RWPE2 (cell line): ENCODE results near the gene SEMA4D.
A peak's percentile ranks its signal among the peaks of the same experiment; 100 is the strongest.

Experiments used
- ATAC-seq: fragments of 200-7000 bp; cut with Tn5 transposase; 3 replicates; pipeline ENCODE4 v1.9.1; 2021; ENCODE audit warnings: low read depth
- DNase-seq: peaks from one replicate; pipeline ENCODE4 v3.0.0-alpha.2; 2020; ENCODE audit warnings: low spot score
- H3K27ac ChIP-seq: fragments of 450-650 bp; 2 replicates; pipeline ENCODE4 v1.5.1; 2017; ENCODE audit warnings: mild to moderate bottlenecking; ENCODE audit not compliant: poor library complexity, severe bottlenecking
- H3K27me3 ChIP-seq: fragments of 250-450 bp; sonication (Bioruptor Pico); 2 replicates; pipeline ENCODE4 v1.5.1; 2021; ENCODE audit warnings: mild to moderate bottlenecking, moderate library complexity; ENCODE audit not compliant: insufficient read depth, poor library complexity, severe bottlenecking
- H3K36me3 ChIP-seq: fragments of 250-450 bp; sonication (Bioruptor Pico); 2 replicates; pipeline ENCODE4 v1.5.1; 2020; ENCODE audit warnings: low read depth, mild to moderate bottlenecking, moderate library complexity
- H3K4me1 ChIP-seq: fragments of 250-450 bp; sonication (Bioruptor Pico); 2 replicates; pipeline ENCODE4 v1.5.1; 2021; ENCODE audit warnings: mild to moderate bottlenecking, moderate library complexity; ENCODE audit not compliant: insufficient read depth, poor library complexity, severe bottlenecking
- H3K4me3 ChIP-seq: fragments of 250-450 bp; sonication (Bioruptor Pico); 2 replicates; pipeline ENCODE4 v1.5.1; 2021; ENCODE audit warnings: mild to moderate bottlenecking, moderate library complexity; ENCODE audit not compliant: severe bottlenecking
- H3K9me3 ChIP-seq: fragments of 250-450 bp; sonication (Bioruptor Pico); 2 replicates; pipeline ENCODE4 v1.5.1; 2021; ENCODE audit warnings: mild to moderate bottlenecking, moderate library complexity; ENCODE audit not compliant: severe bottlenecking
- TF ChIP-seq, protein P1 (sequence below): fragments of 450-650 bp; IDR thresholded peaks from one replicate; pipeline ENCODE4 v1.5.1; 2017; ENCODE audit warnings: mild to moderate bottlenecking, moderate library complexity; ENCODE audit not compliant: poor library complexity, severe bottlenecking

SEMA4D gene

DNA sequence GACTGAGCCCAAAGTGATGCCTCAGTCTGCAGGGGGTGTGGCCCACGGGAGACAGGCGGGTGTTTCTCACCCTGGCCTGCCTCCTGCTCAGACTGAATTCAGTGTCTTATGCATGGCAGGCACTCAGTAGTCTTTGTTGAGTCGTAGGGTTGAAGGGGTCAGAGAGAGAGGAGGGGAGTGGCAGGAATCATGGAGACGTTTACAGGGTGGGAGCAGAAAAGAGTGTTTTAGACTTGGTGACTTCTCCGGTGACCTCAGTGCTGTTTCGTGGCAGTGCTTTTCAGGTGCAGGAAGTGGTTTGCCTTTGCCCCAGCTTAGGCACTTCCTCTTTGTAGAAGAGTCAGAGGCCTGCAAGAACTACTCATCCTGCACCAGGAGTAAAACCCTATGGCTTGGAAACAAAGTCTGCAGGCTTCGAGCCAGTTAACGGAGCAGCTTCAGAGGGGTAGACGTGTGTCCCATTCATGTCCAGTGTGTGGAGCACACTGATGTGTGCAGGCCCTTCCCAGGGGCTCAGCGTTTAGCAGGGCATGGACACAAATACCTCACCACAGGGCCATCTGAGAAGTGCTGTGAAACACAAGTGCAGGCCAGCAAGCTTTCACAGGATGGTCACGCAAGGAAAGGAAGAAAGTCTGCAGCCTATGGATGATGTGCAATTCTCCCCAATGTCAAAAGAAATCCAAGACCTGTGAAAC lies 24.5 kb upstream of the SEMA4D start:
- Histone ChIP-seq H3K4me1 (peaks cover 18% of the 10 kb centered on the region), H3K36me3 (no peaks in the 10 kb centered on the region), H3K9me3 (no peaks in the 10 kb centered on the region), H3K27me3 (no peaks in the 10 kb centered on the region), H3K4me3 (no peak overlapping the region), H3K27ac (no peak overlapping the region)
- ATAC-seq (no peak), DNase-seq (no peak)
- TF ChIP-seq, protein P1, sequence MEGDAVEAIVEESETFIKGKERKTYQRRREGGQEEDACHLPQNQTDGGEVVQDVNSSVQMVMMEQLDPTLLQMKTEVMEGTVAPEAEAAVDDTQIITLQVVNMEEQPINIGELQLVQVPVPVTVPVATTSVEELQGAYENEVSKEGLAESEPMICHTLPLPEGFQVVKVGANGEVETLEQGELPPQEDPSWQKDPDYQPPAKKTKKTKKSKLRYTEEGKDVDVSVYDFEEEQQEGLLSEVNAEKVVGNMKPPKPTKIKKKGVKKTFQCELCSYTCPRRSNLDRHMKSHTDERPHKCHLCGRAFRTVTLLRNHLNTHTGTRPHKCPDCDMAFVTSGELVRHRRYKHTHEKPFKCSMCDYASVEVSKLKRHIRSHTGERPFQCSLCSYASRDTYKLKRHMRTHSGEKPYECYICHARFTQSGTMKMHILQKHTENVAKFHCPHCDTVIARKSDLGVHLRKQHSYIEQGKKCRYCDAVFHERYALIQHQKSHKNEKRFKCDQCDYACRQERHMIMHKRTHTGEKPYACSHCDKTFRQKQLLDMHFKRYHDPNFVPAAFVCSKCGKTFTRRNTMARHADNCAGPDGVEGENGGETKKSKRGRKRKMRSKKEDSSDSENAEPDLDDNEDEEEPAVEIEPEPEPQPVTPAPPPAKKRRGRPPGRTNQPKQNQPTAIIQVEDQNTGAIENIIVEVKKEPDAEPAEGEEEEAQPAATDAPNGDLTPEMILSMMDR: no peak

DNA sequence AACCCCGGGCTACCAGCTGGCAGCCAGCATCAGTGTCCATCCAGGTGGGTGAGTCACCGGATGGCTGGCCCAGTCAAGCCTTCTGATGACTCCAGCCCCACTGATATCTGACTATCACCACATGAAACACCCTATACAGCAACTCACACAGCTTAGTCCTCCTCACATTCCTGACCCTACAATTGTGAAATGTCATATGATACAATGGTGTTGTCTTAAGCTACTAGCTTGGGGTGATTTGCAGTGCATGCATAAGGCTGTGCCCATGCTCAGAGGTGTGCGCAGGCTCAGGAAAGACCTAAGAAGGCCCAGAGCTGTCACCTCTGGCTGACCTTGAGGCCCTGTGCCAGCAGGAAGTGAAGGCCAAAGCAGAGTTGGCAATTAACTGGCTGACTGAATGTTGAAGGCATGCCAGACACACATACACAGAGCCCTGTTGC lies 21.5 kb upstream of the SEMA4D start:
- peak; percentile 79 for DNase-seq
- H3K27ac ChIP-seq: peak overlapping the region; percentile 47
- peak; percentile 97 for ATAC-seq

DNA sequence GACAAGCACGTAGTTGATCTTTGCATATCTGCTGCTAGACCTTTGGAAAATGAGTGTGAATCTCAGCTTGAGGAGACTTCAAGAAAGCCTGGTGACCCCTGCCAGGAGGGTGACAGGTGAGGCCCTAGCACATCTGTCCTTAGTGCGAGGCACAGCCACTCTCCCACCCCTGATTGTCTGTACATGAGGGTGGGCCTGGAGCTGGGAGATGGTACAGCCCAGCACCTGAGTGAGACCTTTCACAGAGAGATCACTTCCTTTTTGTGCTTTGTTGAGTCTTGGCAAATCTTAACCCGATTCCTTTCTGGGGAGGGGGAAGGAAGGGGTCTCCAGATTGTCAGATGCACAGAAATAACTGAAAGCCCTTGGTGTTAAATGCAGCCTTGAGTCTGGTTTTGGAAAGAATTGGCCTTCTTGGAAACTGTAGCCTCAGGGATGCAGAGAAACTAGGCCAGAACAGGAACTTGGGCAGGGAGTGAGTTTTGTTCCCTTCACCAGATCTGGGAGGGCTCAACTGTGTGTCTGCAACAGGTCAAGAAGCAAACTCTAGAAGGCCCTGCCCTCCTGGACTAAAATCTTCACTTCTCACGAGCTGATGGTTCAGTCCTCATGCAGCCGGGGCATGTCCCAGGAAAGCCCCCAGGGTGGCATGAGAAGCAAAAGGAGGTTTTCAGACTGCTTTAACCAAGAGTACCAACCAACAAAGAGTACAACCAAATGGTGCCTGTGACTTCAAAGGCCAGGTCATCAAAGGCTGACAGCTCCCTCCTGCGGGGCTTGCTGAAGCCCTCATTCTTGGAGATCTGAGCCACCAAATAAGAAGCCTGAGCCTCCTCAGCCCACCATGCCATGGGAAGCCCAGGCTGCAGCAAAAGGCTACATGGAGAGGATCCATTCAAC lies 20.8 kb upstream of the SEMA4D start:
- no peaks in the 10 kb centered on the region for H3K9me3 ChIP-seq
- H3K4me1 ChIP-seq: peaks cover 18% of the 10 kb centered on the region
- H3K4me3 ChIP-seq: no peak overlapping the region
- TF ChIP-seq, protein P1: no peak
- no peak for ATAC-seq
- H3K36me3 ChIP-seq: no peaks in the 10 kb centered on the region
- H3K27ac ChIP-seq: peak overlapping the region; percentile 47
- DNase-seq: no peak
- no peaks in the 10 kb centered on the region for H3K27me3 ChIP-seq

More for the DNA sequence above, 21.5 kb upstream of the SEMA4D start:
- TF ChIP-seq, protein P1: no peak
- Histone ChIP-seq H3K9me3 (no peaks in the 10 kb centered on the region), H3K4me1 (peaks cover 18% of the 10 kb centered on the region), H3K27me3 (no peaks in the 10 kb centered on the region), H3K36me3 (no peaks in the 10 kb centered on the region), H3K4me3 (no peak overlapping the region)

DNA sequence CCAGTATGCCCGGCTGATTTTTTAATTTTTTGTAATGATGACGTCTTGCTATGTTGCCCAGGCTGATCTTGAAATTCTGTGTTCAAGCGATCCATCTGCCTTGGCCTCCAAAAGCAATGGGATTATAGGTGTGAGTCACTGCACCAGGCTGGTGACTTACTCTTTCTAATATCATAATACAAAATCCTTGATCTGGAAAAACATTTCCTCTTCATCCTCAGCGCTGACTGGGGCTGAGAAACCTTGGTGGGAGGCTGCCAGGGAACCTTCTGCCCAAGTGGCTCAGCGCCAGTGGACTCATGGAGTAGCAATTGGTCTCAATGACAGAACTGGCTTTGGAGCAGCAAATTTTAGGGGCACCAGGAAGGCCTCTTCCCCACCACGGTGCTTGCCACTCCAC lies 17.5 kb upstream of the SEMA4D start:
- DNase-seq (no peak), ATAC-seq (no peak)
- Histone ChIP-seq H3K4me3 (no peak overlapping the region), H3K36me3 (no peaks in the 10 kb centered on the region), H3K9me3 (no peaks in the 10 kb centered on the region), H3K4me1 (peaks cover 12% of the 10 kb centered on the region), H3K27ac (no peak overlapping the region), H3K27me3 (no peaks in the 10 kb centered on the region)
- TF ChIP-seq, protein P1: no peak
